ENCODE measurements around the gene C9orf50. TPM values are rescaled to one million over a fixed set of nuclear protein-coding genes. Genes with fewer than 3 reads are reported as not detected.

Gene C9orf50
- total RNA-seq, 1 experiment from 2014 or later, result not detected

GRCh38 chr9:129608561-129609481, 12.1 kb downstream of the C9orf50 start:
- H3K36me3 Mint-ChIP-seq (ENCODE audit: insufficient read depth in 1 of 3, low read depth in 3 of 3), result no peaks in the 10 kb centered on the region
- no peak for DNase-seq
- peaks cover 30% of the 10 kb centered on the region for H3K27me3 Mint-ChIP-seq (ENCODE audit: low read depth)
- Histone ChIP-seq H3K4me1 (ENCODE audit: insufficient read depth, low read length) (peaks cover 5% of the 10 kb centered on the region; the same call in 1 of the 2 replicates), H2AK5ac (ENCODE audit: insufficient read length, low read length) (no peak overlapping the region), H2BK5ac (ENCODE audit: insufficient read length, low read length) (no peak overlapping the region), H2BK12ac (ENCODE audit: insufficient read length, low read depth, low read length) (no peak overlapping the region), H3T11ph (ENCODE audit: low read length) (no peak overlapping the region), H3K18ac (ENCODE audit: insufficient read length, low read depth, low read length) (no peak overlapping the region), H3K14ac (ENCODE audit: insufficient read depth, low read length) (no peak overlapping the region), H2AFZ (ENCODE audit: low read length) (no peak overlapping the region), H4K20me1 (ENCODE audit: control insufficient read depth, insufficient read depth, insufficient read length) (no peaks in the 10 kb centered on the region), H3K27ac (ENCODE audit: insufficient read length, low read depth, low read length) (no peak overlapping the region), H2BK20ac (ENCODE audit: low read depth, low read length, poor library complexity, severe bottlenecking) (no peak overlapping the region), H3K9me3 (ENCODE audit: control insufficient read depth, low read depth, low read length) (no peaks in the 10 kb centered on the region), H2BK15ac (ENCODE audit: low read depth, low read length) (no peak overlapping the region), H3K4ac (ENCODE audit: low read depth, low read length) (no peak overlapping the region), H3K9ac (ENCODE audit: extremely low read depth, insufficient read length, low read length) (no peak overlapping the region), H3K79me1 (ENCODE audit: insufficient read depth, low read depth, low read length, poor library complexity, severe bottlenecking) (no peaks in the 10 kb centered on the region), H3K23ac (ENCODE audit: insufficient read length, low read depth, low read length) (no peak overlapping the region), H4K91ac (ENCODE audit: insufficient read length, low read depth, low read length) (no peak overlapping the region), H4K5ac (ENCODE audit: insufficient read length, low read depth, low read length) (no peak overlapping the region), H4K8ac (replicated peaks; ENCODE audit: insufficient read length, low read depth, low read length) (no peak overlapping the region), H3K23me2 (ENCODE audit: insufficient read length, low read depth, low read length, poor library complexity, severe bottlenecking) (peaks cover 5% of the 10 kb centered on the region), H3K79me2 (ENCODE audit: insufficient read depth, low read length) (no peaks in the 10 kb centered on the region), H3K4me2 (ENCODE audit: insufficient read depth, insufficient read length, low read length) (no peak overlapping the region), H3K56ac (ENCODE audit: insufficient read length, low read depth, low read length) (no peak overlapping the region), H3K27me3 (ENCODE audit: insufficient read depth, low read length) (no peaks in the 10 kb centered on the region), H2BK120ac (ENCODE audit: low read depth, low read length, poor library complexity, severe bottlenecking) (no peak overlapping the region)
- whole genome bisulfite sequencing (ENCODE audit: extremely low coverage, insufficient read length, low lambda C conversion rate), result no CpG with 5 or more reads among the region's 27 CpGs
- peaks cover 31 to 40% of the 10 kb centered on the region in 2 experiments for H3K4me1 Mint-ChIP-seq
- H3K4me3 Mint-ChIP-seq, result peak overlapping the region; percentile 25 to 40; a peak in 2 of 5 replicates
- H3K27ac Mint-ChIP-seq, result no peak overlapping the region; a peak in 1 of 7 replicates
- no peaks in the 10 kb centered on the region; a peak in 1 of 5 replicates for H3K9me3 Mint-ChIP-seq
- no peak for TF ChIP-seq CTCF (conservative IDR thresholded peaks at IDR 0.05)

Data from H9 (cell line).